ENCODE results near the gene KRTAP10-11.

Gene KRTAP10-11

DNA sequence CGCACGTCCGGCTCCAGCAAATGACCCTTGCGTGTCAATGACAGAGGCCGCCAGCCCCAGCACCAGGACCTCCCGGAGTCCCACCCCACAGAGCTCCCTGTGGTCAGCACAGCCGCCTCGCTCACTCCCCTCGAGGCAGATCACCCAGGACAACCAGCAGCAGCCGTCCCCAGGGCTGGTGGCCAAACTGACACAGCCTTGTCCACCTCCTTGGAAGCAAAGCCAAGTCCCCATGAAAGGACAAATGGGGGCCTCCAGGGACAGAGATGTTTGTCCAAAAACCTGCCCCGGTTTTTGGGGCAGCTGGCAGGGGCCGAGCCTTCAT, 6.9 kb upstream of the KRTAP10-11 start:
- Mint-ChIP-seq H3K36me3 (peaks cover 4% of the 10 kb centered on the region), H3K4me3 (no peak overlapping the region), H3K9me3 (peaks cover 36% of the 10 kb centered on the region), H3K4me1 (no peaks in the 10 kb centered on the region), H3K27me3 (peaks cover 45% of the 10 kb centered on the region), H3K27ac (no peak overlapping the region)
- CTCF ChIA-PET: no interaction called here
- DNase-seq: no peak

DNA sequence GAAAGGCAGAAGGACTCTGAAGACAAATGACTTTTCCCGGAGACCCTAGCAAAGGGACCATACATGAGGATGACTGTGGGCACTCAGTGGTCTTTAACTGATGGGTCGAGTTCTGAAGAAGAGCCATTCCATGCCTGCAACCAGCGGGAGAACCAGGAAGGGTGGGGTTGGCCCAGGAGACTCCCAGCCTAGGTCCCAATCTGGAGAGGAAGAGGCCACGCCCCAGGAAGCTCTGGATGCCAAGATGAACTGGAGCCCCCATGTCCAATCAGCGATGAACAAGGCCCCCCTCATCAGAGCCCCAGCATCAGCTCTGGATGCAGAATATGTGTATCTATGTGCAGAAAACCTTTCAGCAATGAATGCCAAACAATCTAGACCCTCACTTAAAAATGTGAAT, 5.5 kb upstream of the KRTAP10-11 start:
- Mint-ChIP-seq H3K9me3 (peaks cover 43% of the 10 kb centered on the region), H3K4me3 (no peak overlapping the region), H3K27ac (no peak overlapping the region), H3K36me3 (peaks cover 11% of the 10 kb centered on the region), H3K4me1 (no peaks in the 10 kb centered on the region), H3K27me3 (peaks cover 45% of the 10 kb centered on the region)
- CTCF ChIA-PET: no interaction called here
- DNase-seq: no peak

DNA sequence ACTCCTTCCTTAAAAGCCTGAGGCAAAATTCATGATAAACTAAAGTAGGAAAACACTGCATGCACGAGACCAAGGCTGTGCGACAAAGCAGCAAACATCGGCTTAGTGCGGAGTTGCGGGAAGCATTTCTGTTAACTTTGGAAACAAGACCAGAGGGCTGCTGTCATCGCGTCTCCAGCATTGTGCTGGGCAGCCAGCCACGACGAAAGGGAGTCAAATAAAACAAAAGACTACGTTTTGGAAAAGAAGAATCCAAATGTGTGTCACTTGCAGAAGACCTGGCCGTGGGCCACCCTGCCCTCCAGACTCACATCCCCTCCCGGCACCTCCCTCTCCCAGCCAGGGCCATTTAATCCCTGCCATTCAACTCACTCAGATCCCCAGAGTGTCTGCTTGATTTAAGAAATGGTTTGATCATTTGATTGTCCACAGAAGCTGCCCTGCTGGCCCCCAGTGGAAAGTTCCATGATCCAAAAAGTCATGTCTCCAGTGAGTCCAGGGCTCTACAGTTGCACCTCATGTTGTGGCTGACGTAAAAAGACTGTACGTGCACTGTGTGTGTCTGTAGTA, 2.4 kb upstream of the KRTAP10-11 start:
- DNase-seq: no peak
- H3K27me3 Mint-ChIP-seq: peaks cover 39% of the 10 kb centered on the region
- H3K4me1 Mint-ChIP-seq: no peaks in the 10 kb centered on the region
- H3K36me3 Mint-ChIP-seq: peaks cover 14% of the 10 kb centered on the region
- H3K4me3 Mint-ChIP-seq: no peak overlapping the region
- peaks cover 43% of the 10 kb centered on the region for H3K9me3 Mint-ChIP-seq
- H3K27ac Mint-ChIP-seq: no peak overlapping the region
- CTCF ChIA-PET: no interaction called here

- Mint-ChIP-seq H3K27ac (no peak overlapping the region), H3K9me3 (peaks cover 42% of the 10 kb centered on the region), H3K4me3 (no peak overlapping the region), H3K36me3 (peaks cover 14% of the 10 kb centered on the region), H3K27me3 (peaks cover 37% of the 10 kb centered on the region), H3K4me1 (no peaks in the 10 kb centered on the region)
- no peak for DNase-seq
- CTCF ChIA-PET: no interaction called here
These were observed 1.3 kb upstream of the KRTAP10-11 start for GRCh38 chr21:44644878-44645277.

- Mint-ChIP-seq H3K4me1 (no peaks in the 10 kb centered on the region), H3K27ac (no peak overlapping the region), H3K27me3 (peaks cover 22% of the 10 kb centered on the region), H3K4me3 (no peak overlapping the region), H3K36me3 (peaks cover 11% of the 10 kb centered on the region), H3K9me3 (peaks cover 30% of the 10 kb centered on the region)
- CTCF ChIA-PET: interaction anchor here (1.8 kb wide), 1 partner anchor 10 kb away, joined by 4 read pairs; the partner anchor contains the start of gene KRTAP12-3
- DNase-seq: no peak
These were observed 973 bp downstream of the KRTAP10-11 start for GRCh38 chr21:44647222-44647552.

- Mint-ChIP-seq H3K36me3 (peaks cover 18% of the 10 kb centered on the region), H3K27ac (no peak overlapping the region), H3K9me3 (peaks cover 27% of the 10 kb centered on the region), H3K4me1 (peaks cover 3% of the 10 kb centered on the region), H3K27me3 (peaks cover 20% of the 10 kb centered on the region), H3K4me3 (no peak overlapping the region)
- CTCF ChIA-PET: no interaction called here
- no peak for DNase-seq
These were observed 2.5 kb downstream of the KRTAP10-11 start for GRCh38 chr21:44648557-44649311.

GRCh38 chr21:44649521-44650100, 3.4 kb downstream of the KRTAP10-11 start:
- Mint-ChIP-seq H3K27ac (no peak overlapping the region), H3K4me3 (no peak overlapping the region), H3K9me3 (peaks cover 24% of the 10 kb centered on the region), H3K4me1 (peaks cover 12% of the 10 kb centered on the region), H3K27me3 (peaks cover 16% of the 10 kb centered on the region), H3K36me3 (peaks cover 22% of the 10 kb centered on the region)
- no peak for DNase-seq
- CTCF ChIA-PET: no interaction called here

DNA sequence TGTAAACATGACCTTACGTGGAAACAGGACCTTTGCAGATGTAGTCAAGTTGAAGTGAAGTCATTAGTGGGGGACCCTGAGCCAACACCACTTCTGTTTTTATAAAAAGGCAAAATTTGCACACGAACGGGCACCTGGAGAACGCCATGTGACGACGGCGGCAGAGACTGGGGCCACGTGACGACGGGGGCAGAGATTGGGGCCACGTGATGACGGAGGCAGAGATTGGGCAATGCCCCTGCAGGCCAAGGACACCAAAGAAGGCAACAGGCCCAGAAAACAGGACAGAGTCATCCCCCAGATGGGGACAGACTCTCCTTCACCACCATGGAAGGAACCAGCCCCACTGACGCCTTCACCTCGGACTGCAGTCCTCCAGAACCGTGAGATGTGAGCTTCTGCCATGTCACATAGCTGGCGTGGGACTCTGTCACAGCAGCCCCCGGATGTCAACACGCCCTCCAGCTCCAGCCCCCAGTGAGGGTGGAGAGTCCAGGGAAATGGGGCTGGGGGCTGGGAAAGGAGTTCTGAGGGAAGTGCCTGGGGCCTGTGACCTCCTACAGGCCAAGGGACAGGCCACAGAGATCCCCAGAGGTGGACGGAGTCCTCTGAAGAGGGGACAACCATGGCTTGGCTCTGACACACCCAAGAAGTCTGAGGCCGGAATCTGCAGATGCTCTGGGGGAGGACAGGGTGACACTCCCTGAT, 4.2 kb downstream of the KRTAP10-11 start:
- DNase-seq: no peak
- CTCF ChIA-PET: no interaction called here
- H3K4me3 Mint-ChIP-seq: no peak overlapping the region
- H3K36me3 Mint-ChIP-seq: peaks cover 23% of the 10 kb centered on the region
- peaks cover 19% of the 10 kb centered on the region for H3K4me1 Mint-ChIP-seq
- H3K27ac Mint-ChIP-seq: no peak overlapping the region
- peaks cover 24% of the 10 kb centered on the region for H3K9me3 Mint-ChIP-seq
- H3K27me3 Mint-ChIP-seq: peaks cover 16% of the 10 kb centered on the region

DNA sequence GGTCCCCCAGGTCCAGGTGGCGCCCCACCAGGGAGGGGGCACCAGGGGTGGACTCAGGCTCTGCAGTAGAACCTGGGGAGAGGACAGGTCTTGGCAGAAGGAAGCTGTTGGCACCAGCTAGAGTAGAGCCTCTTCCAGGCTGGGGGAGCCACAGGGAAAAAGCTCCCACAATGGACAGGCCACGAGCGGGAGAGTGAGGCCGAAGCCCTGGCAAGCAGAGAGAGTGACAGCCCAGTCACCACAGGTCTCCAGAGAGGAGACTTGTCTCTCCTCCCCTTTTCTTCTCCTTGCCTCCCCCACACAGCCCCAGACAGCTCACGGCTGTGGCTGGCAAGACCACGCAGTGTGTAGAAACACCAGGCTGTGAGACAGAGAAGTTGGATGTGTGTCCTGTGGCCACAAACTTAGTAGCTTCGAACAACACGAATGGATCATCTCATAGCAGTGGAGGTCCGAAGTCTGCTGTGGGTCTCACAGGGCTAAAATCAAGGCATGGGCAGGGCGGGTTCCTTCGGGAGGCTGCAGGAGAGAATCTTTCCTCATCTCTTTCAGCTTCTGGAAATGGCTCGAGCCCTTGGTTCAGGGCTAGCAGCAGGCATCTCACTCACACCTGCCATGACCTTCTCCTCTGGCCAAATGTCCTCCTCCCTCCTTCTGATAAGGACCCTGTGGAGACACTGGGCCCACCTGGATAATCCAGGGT, 4.9 kb downstream of the KRTAP10-11 start:
- Mint-ChIP-seq H3K4me3 (no peak overlapping the region), H3K9me3 (peaks cover 29% of the 10 kb centered on the region), H3K27me3 (peaks cover 16% of the 10 kb centered on the region), H3K4me1 (peaks cover 23% of the 10 kb centered on the region), H3K27ac (no peak overlapping the region), H3K36me3 (peaks cover 26% of the 10 kb centered on the region)
- CTCF ChIA-PET: no interaction called here
- no peak for DNase-seq

GRCh38 chr21:44653123-44653522, 6.9 kb downstream of the KRTAP10-11 start:
- peaks cover 44% of the 10 kb centered on the region for H3K36me3 Mint-ChIP-seq
- H3K4me3 Mint-ChIP-seq: no peak overlapping the region
- peaks cover 43% of the 10 kb centered on the region for H3K4me1 Mint-ChIP-seq
- peaks cover 48% of the 10 kb centered on the region for H3K9me3 Mint-ChIP-seq
- CTCF ChIA-PET: interaction anchor here (0.7 kb wide), 1 partner anchor 34 kb away, joined by 3 read pairs; no protein-coding TSS in a partner anchor
- no peak for DNase-seq
- H3K27me3 Mint-ChIP-seq: peaks cover 3% of the 10 kb centered on the region
- no peak overlapping the region for H3K27ac Mint-ChIP-seq

- Mint-ChIP-seq H3K36me3 (peaks cover 52% of the 10 kb centered on the region), H3K4me3 (no peak overlapping the region), H3K9me3 (peaks cover 53% of the 10 kb centered on the region), H3K27ac (peak overlapping the region; percentile 85), H3K27me3 (peaks cover 3% of the 10 kb centered on the region), H3K4me1 (peaks cover 51% of the 10 kb centered on the region)
- CTCF ChIA-PET: interaction anchor here (0.7 to 1.0 kb wide), 2 partner anchors 30 to 35 kb away, joined by 3 read pairs; no protein-coding TSS in a partner anchor
- DNase-seq: peak; percentile 48
These were observed 7.7 kb downstream of the KRTAP10-11 start for GRCh38 chr21:44653656-44654575.

DNA sequence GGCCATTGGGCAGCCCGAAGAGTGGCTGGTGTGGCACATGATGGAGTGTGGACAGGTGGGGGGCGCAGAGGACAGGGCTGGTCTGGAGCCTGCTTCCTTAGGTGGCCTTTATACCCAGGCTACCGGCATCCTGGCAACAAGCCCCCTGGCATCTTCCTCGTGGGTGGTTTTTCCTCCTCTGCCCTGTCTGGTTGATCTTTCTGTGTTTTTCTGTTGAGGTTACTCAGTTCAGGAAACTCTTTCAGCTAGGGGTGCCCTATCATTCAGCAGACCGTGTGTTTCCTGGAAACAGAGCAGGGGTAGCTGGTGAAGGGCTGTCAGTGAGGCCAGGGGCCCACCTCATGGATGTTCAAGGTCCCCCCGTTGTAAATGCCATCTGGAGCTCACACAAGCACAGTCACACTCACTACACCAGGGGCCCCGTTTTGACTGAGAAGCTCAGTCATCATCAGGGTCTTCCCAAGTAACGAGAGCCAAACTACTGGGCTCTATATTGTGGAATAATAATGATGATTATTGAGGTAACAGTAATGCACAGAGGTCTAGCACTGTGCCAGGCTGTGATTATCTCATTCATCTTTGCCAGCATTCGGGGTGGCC, 8.5 kb downstream of the KRTAP10-11 start, which contains the start of gene KRTAP12-4:
Gene KRTAP12-4, minus strand, starts transcription at position 84 of the 600 bp plus-strand sequence. Its CDS starts 45 bp downstream, at position 39.
- peaks cover 58% of the 10 kb centered on the region for H3K4me1 Mint-ChIP-seq
- H3K4me3 Mint-ChIP-seq: no peak within 1 kb of the TSS
- H3K36me3 Mint-ChIP-seq: peaks cover 59% of the 10 kb centered on the region
- DNase-seq: no peak
- H3K27me3 Mint-ChIP-seq: peaks cover 3% of the 10 kb centered on the region
- CTCF ChIA-PET: interaction anchor here (1.0 kb wide), 1 partner anchor 31 kb away, joined by 3 read pairs; no protein-coding TSS in a partner anchor
- H3K27ac Mint-ChIP-seq: peak within 1 kb of the TSS; percentile 85
- H3K9me3 Mint-ChIP-seq: peaks cover 61% of the 10 kb centered on the region

- peaks cover 67% of the 10 kb centered on the region for H3K9me3 Mint-ChIP-seq
- DNase-seq: no peak
- peaks cover 65% of the 10 kb centered on the region for H3K4me1 Mint-ChIP-seq
- peak overlapping the region; percentile 97 for H3K27ac Mint-ChIP-seq
- H3K4me3 Mint-ChIP-seq: no peak overlapping the region
- H3K27me3 Mint-ChIP-seq: peaks cover 6% of the 10 kb centered on the region
- CTCF ChIA-PET: interaction anchor here (1.6 kb wide), 1 partner anchor 10 kb away, joined by 4 read pairs; the partner anchor contains the start of gene KRTAP10-11
- H3K36me3 Mint-ChIP-seq: peaks cover 66% of the 10 kb centered on the region
These were observed 10.7 kb downstream of the KRTAP10-11 start for GRCh38 chr21:44656868-44657267.

Data from activated naive CD4-positive, alpha-beta T cell treated with anti-CD3 and anti-CD28 coated beads, Interleukin-2, amount 10 ng/mL, durations not matched to agents 7 days and 5 days (primary cell).